HG03342 (cell line): ENCODE results near the gene JAK1.

Experiments used
- ATAC-seq: cut with Tn5 transposase; IDR thresholded peaks from one replicate; pipeline ENCODE4 v1.9.1; 2021; ENCODE audit warnings: mild to moderate bottlenecking, moderate library complexity; ENCODE audit not compliant: unreplicated experiment

JAK1 gene

DNA sequence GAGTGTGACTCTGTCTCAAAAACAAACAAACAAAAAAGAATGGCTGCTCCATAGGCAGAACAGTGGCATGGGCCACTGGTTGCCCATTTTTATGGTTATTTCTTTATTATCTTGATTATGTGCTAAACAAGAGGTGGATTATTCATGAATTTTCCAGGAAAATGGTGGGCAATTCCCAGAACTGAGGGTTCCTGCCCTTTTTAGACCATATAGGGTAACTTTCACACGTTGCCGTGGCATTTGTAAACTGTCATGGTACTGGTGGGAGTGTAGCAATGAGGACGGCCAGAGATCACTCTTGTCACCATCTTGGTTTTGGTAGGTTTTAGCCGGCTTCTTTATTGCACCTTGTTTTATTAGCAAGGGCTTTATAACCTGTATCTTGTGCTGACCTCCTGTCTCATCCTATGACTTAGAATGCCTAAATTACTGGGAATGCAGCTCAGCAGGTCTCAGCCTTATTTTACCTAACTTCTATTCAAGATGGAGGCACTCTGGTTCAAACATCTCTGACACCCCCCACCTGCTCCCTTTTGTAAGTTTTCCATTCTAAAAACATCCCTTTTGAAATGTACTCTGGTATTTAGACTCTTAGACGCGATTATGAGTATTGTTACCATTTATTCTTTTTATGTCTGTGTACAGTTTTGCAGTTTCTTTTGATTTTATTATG is 164.4 kb downstream of the JAK1 start:
- ATAC-seq: no peak

DNA sequence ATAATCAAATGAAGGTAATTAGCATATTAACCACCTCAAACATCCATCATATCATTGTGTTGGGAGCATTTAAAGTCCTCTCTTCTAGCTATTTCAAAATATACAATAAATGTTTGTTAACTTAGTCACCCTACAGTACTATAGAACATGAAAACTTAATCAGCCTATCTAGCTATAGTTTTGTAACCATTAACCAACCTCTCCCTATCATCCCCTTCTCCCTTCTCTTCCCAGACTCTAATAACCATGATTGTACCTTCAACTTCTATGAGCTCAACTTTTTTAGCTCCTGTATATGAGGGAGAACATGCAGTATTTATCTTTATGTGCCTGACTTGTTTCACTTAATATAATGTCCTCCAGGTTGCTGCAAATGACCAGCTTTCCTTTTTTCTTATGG is 167.5 kb downstream of the JAK1 start:
- ATAC-seq: no peak

DNA sequence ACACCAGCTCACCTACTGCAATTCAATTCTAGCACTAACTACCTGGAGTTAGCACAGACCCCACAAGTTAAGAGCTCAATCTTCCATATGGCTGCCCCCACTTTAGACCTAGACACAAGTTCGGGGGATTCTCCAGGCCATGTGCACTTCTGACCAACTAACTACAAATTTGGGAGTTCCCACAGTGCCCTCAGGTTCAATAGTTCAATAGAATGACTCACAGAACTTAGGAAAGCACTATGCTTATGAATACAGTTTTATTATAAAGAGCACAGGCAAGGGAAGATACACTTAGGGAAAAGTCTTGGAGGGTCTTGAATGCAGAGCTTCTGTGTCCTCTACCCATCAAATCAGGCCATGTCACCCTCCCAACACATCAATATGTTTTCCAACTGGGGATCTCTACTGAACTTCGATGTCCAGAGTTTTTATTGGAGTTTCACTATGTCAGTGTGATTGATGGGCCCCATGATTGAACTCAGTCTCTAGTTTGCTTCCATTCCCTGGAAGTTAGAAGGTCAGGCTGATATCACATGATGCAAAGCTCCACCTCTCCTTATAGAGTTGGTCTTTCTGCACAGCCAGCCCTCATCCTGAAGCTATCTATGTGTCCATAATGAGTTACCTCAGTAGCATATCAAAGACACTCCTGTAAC is 175.4 kb downstream of the JAK1 start:
- no peak for ATAC-seq
